Left ventricle myocardium inferior (tissue), 1 donor: ENCODE measurements around the gene PLXDC2. TPM values are rescaled to one million over a fixed set of nuclear protein-coding genes. Genes with fewer than 3 reads are reported as not detected.

ENCODE experiments used
- DNase-seq: peaks from one replicate; pipeline ENCODE4 v3.0.0-alpha.2; 2020
- H3K27ac ChIP-seq: fragments of 200-600 bp; replicated peaks from 2 replicates; pipeline ENCODE4 v1.8.0; 2021
- H3K27me3 ChIP-seq: fragments of 200-600 bp; 2 replicates; pipeline ENCODE4 v1.8.0; 2021; ENCODE audit warnings: low read depth
- H3K36me3 ChIP-seq: fragments of 200-600 bp; 2 replicates; pipeline ENCODE4 v1.8.0; 2021
- H3K4me1 ChIP-seq: fragments of 200-600 bp; 2 replicates; pipeline ENCODE4 v1.8.0; 2021
- H3K4me3 ChIP-seq: fragments of 200-600 bp; 2 replicates; pipeline ENCODE4 v1.8.0; 2021; ENCODE audit warnings: mild to moderate bottlenecking, moderate library complexity
- H3K9me3 ChIP-seq: fragments of 200-600 bp; replicated peaks from 2 replicates; pipeline ENCODE4 v1.8.0; 2021
- CTCF ChIP-seq: fragments of 200-600 bp; IDR thresholded peaks from 2 replicates; pipeline ENCODE4 v1.8.0; 2021; ENCODE audit warnings: antibody characterized with exemption, mild to moderate bottlenecking, borderline replicate concordance
- intact Hi-C: fragments of 100-400 bp; cut with micrococcal nuclease; formaldehyde crosslinking; loops from one replicate; pipeline ENCODE4 v1.11.0; 2022
- total RNA-seq: library from RNA; stranded (reverse); fragmentation: NEBNext Ultra II Directional; extraction: Animal tissue kit (Norgen Biotek cat#: 25700); gene quantifications from one replicate; pipeline ENCODE4 v1.2.1, GENCODE V29; 2021
- donor health status: DM: no; HTN: yes; CAD: no; lungs with severe emphysema.

Gene PLXDC2
- total RNA-seq, 1 donor from 2014 or later: 16.6 TPM

- intact Hi-C loops: no loop called here
- H3K4me1 ChIP-seq: peaks cover 47% of the 10 kb centered on the region
- peak overlapping the region; percentile 79 for H3K27ac ChIP-seq
- H3K27me3 ChIP-seq: no peaks in the 10 kb centered on the region
- H3K36me3 ChIP-seq: no peaks in the 10 kb centered on the region
- no peak for TF ChIP-seq CTCF
- no peak for DNase-seq
- no peak overlapping the region for H3K4me3 ChIP-seq
- H3K9me3 ChIP-seq: no peaks in the 10 kb centered on the region
Measured at GRCh38 chr10:19947215-19947614, 131.0 kb downstream of the PLXDC2 start.

- no peak for TF ChIP-seq CTCF
- no peak overlapping the region for H3K4me3 ChIP-seq
- intact Hi-C loops: no loop called here
- no peaks in the 10 kb centered on the region for H3K27me3 ChIP-seq
- H3K4me1 ChIP-seq: peaks cover 46% of the 10 kb centered on the region
- H3K27ac ChIP-seq: peak overlapping the region; percentile 79
- DNase-seq: no peak
- H3K36me3 ChIP-seq: no peaks in the 10 kb centered on the region
- H3K9me3 ChIP-seq: no peaks in the 10 kb centered on the region
Measured at GRCh38 chr10:19947656-19948055, 131.4 kb downstream of the PLXDC2 start.

- Histone ChIP-seq H3K27ac (peak overlapping the region; percentile 47), H3K4me3 (no peak overlapping the region), H3K27me3 (no peaks in the 10 kb centered on the region), H3K4me1 (peaks cover 29% of the 10 kb centered on the region), H3K36me3 (no peaks in the 10 kb centered on the region), H3K9me3 (no peaks in the 10 kb centered on the region)
- no peak for DNase-seq
- intact Hi-C loops: no loop called here
- no peak for TF ChIP-seq CTCF
Measured at GRCh38 chr10:19952224-19953010, 136.2 kb downstream of the PLXDC2 start.

- H3K4me1 ChIP-seq: peaks cover 34% of the 10 kb centered on the region
- no peak for TF ChIP-seq CTCF
- no peak overlapping the region for H3K4me3 ChIP-seq
- no peaks in the 10 kb centered on the region for H3K27me3 ChIP-seq
- no peaks in the 10 kb centered on the region for H3K36me3 ChIP-seq
- no peaks in the 10 kb centered on the region for H3K9me3 ChIP-seq
- no peak overlapping the region for H3K27ac ChIP-seq
- intact Hi-C loops: no loop called here
- no peak for DNase-seq
Measured at GRCh38 chr10:19954601-19955000, 138.4 kb downstream of the PLXDC2 start.

- intact Hi-C loops: no loop called here
- Histone ChIP-seq H3K36me3 (no peaks in the 10 kb centered on the region), H3K9me3 (no peaks in the 10 kb centered on the region), H3K27me3 (no peaks in the 10 kb centered on the region), H3K27ac (no peak overlapping the region), H3K4me1 (peaks cover 40% of the 10 kb centered on the region), H3K4me3 (no peak overlapping the region)
- no peak for DNase-seq
- TF ChIP-seq CTCF: no peak
Measured at GRCh38 chr10:19956516-19957032, 140.3 kb downstream of the PLXDC2 start.
